ENCODE data around the gene CPLX4. TPM values are rescaled to one million over a fixed set of nuclear protein-coding genes. Genes with fewer than 3 reads are reported as not detected.

Gene CPLX4
- total and polyA plus RNA-seq, 2 of the 13 experiments (the other 11 are each of a cell fraction or from before 2014, with no cell fraction given), result not detected

GRCh38 chr18:59264651-59265245 lies 53.7 kb downstream of the CPLX4 start:
- H3K4me2 ChIP-seq (ENCODE audit: low read depth, low read length), result no peak overlapping the region
- FAIRE-seq (no peak), ATAC-seq (no peak), DNase-seq (ENCODE audit: low spot score) (no peak)
- no peak overlapping the region for H3K4me3 ChIP-seq (replicated peaks in 1 of 3; ENCODE audit: insufficient read depth in 1 of 3, low read depth in 2 of 3, low read length in 3 of 3)
- H2AFZ ChIP-seq (ENCODE audit: low read length), result no peak overlapping the region
- no peaks in the 10 kb centered on the region for H3K9me3 ChIP-seq (ENCODE audit: low read length)
- intact Hi-C loops (cut with micrococcal nuclease; ENCODE audit: unreplicated experiment), result no loop called here
- WGBS (ENCODE audit: low lambda C conversion rate), result 76% methylated on average over 31 of the region's 41 CpGs
- no peaks in the 10 kb centered on the region for H3K4me1 ChIP-seq (ENCODE audit: insufficient read depth, low read length)
- TF ChIP-seq ZSCAN22 (CRISPR knock-in tag; IDR thresholded peaks at IDR 0.05) (no peak), NFE2L1 (CRISPR knock-in tag; IDR thresholded peaks at IDR 0.05; ENCODE audit: borderline replicate concordance) (no peak), SKIL (CRISPR knock-in tag; IDR thresholded peaks at IDR 0.05; ENCODE audit: borderline replicate concordance) (no peak), SRF (IDR thresholded peaks at IDR 0.05; ENCODE audit: low read depth, low read length) (no peak), ZNF331 (CRISPR knock-in tag; IDR thresholded peaks at IDR 0.05) (no peak), ZNF24 (IDR thresholded peaks at IDR 0.05) (no peak), HBP1 (CRISPR knock-in tag; IDR thresholded peaks at IDR 0.05; ENCODE audit: low read depth) (no peak), DMTF1 (CRISPR knock-in tag; IDR thresholded peaks at IDR 0.05) (no peak), RNF2 (conservative IDR thresholded peaks at IDR 0.05; ENCODE audit: low read depth) (no peak), ZNF879 (CRISPR knock-in tag; IDR thresholded peaks at IDR 0.05) (no peak), ZNF232 (CRISPR knock-in tag; IDR thresholded peaks at IDR 0.05; ENCODE audit: borderline replicate concordance) (no peak), NCOA2 (CRISPR knock-in tag; IDR thresholded peaks at IDR 0.05) (no peak), SYNCRIP (IDR thresholded peaks at IDR 0.05; ENCODE audit: insufficient read depth, low read depth, low read length) (no peak), ZNF570 (CRISPR knock-in tag; IDR thresholded peaks at IDR 0.05; ENCODE audit: borderline replicate concordance) (no peak)
- ChIA-PET POLR2A (no interaction called here), CTCF (ENCODE audit: low intra/inter-chr PET ratio, low total read pairs) (no interaction called here)
- BruUV-seq (replicated peaks), result no TSS peak
- no peak overlapping the region for H3K27ac ChIP-seq (ENCODE audit: extremely low read length, insufficient read depth, low read length)
- H4K20me1 ChIP-seq (ENCODE audit: insufficient read depth, low read length), result no peaks in the 10 kb centered on the region
- H3K27me3 ChIP-seq (ENCODE audit: control insufficient read depth in 1 of 2, insufficient read depth in 2 of 2, low read length in 2 of 2), result peaks cover 8 to 54% of the 10 kb centered on the region in 2 experiments
- in situ Hi-C loops (cut with HindIII; ENCODE audit: extremely low pct_ligation_motif_present, low pct_unique_long_range_greater_than_20kb), result loop anchor here (10.0 kb wide), 1 partner anchor 180 kb away; no protein-coding TSS in a partner anchor
- H3K9ac ChIP-seq (ENCODE audit: insufficient read depth, low read depth, low read length), result no peak overlapping the region
- no peaks in the 10 kb centered on the region for H3K36me3 ChIP-seq (replicated peaks in 1 of 2; ENCODE audit: control insufficient read depth in 1 of 2, insufficient read depth in 2 of 2, low read length in 2 of 2)
- H3K79me2 ChIP-seq (ENCODE audit: insufficient read depth, low read length), result no peaks in the 10 kb centered on the region
